ENCODE results near the gene RBM48. TPM values are rescaled to one million over a fixed set of nuclear protein-coding genes. Genes with fewer than 3 reads are reported as not detected.

RBM48 gene
- total and polyA plus RNA-seq, 2 donors (not counting 3 experiments of a cell fraction or from before 2014, with no cell fraction given), result 9.8 to 12.0 TPM

DNA sequence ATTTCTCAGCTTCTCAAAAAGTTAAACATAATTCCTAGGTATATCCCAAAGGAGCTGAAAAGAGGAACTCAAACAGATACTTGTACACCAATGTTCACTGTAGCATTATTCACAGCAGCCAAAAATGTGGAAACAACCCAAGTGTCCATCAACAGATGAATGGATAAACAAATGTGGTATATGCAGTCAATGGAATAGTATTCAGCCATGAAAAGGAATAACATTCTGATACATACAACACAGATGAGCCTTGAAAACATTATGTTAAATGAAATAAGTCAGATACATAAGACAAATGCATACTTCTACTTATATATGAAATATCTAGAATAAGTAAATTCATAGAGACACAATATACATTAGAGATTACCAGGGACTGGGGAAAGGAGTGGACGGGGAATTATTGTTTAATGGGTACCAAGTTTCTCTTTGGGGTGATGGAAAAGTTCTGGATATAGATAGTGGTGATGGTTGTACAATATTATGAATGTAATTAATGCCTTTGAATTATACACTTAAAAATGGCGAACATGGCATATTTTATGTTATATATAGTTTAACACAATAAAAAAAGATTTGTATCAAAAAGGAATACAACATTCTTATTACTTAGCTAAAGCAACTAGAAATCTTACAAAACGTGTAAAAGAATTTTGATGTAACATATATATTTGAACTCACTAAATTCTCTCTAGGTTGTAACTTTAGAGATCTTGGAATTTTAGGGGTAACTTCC lies 15.3 kb upstream of the RBM48 start:
- FAIRE-seq (no peak), DNase-seq (ENCODE audit: low read depth, low spot score) (no peak)
- H3K9ac ChIP-seq (replicated peaks; ENCODE audit: extremely low read depth, insufficient read depth, low read length), result no peak overlapping the region
- dilution Hi-C loops (cut with MboI; ENCODE audit: extremely low pct_ligation_motif_present, low sequenced_read_pairs), result no loop called here
- no peaks in the 10 kb centered on the region for H4K20me1 ChIP-seq (replicated peaks; ENCODE audit: control insufficient read depth, extremely low read depth, insufficient read depth, low read length)
- H3K79me2 ChIP-seq (ENCODE audit: control insufficient read depth, insufficient read depth, low read length), result no peaks in the 10 kb centered on the region
- no TSS peak for BruUV-seq (replicated peaks)
- no peak overlapping the region for H3K27ac ChIP-seq (ENCODE audit: insufficient read depth, low read depth, low read length)
- no peaks in the 10 kb centered on the region for H3K27me3 ChIP-seq (ENCODE audit: control insufficient read depth in 2 of 2, insufficient read depth in 2 of 2, low read length in 2 of 2)
- intact Hi-C loops (cut with micrococcal nuclease), result no loop called here
- no peak overlapping the region for H2AFZ ChIP-seq (ENCODE audit: low read depth, low read length)
- no peaks in the 10 kb centered on the region for H3K9me1 ChIP-seq (replicated peaks; ENCODE audit: control insufficient read depth, extremely low read depth, insufficient read depth, low read length)
- TF ChIP-seq JUN (IDR thresholded peaks at IDR 0.05; ENCODE audit: borderline replicate concordance, insufficient read depth, insufficient read length, low read depth) (no peak), POLR2A (IDR thresholded peaks at IDR 0.05; ENCODE audit: low read depth, low read length) (no peak), MYC (IDR thresholded peaks at IDR 0.05; ENCODE audit: low read depth, low read length) (no peak), GATA2 (IDR thresholded peaks at IDR 0.05; ENCODE audit: insufficient read depth, insufficient read length, low read depth, low read length) (no peak), FOS (IDR thresholded peaks at IDR 0.05; ENCODE audit: borderline replicate concordance, insufficient read depth, low read length) (no peak), EZH2 (IDR thresholded peaks at IDR 0.05; ENCODE audit: borderline replicate concordance, low read depth, low read length, severe bottlenecking) (no peak), POLR2AphosphoS5 (IDR thresholded peaks at IDR 0.05; ENCODE audit: insufficient read depth, low read depth, low read length) (no peak)
- TF ChIP-seq, protein P1, sequence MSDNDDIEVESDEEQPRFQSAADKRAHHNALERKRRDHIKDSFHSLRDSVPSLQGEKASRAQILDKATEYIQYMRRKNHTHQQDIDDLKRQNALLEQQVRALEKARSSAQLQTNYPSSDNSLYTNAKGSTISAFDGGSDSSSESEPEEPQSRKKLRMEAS (IDR thresholded peaks at IDR 0.05; ENCODE audit: insufficient read depth, insufficient read length), result no peak
- TF ChIP-seq, protein P2, sequence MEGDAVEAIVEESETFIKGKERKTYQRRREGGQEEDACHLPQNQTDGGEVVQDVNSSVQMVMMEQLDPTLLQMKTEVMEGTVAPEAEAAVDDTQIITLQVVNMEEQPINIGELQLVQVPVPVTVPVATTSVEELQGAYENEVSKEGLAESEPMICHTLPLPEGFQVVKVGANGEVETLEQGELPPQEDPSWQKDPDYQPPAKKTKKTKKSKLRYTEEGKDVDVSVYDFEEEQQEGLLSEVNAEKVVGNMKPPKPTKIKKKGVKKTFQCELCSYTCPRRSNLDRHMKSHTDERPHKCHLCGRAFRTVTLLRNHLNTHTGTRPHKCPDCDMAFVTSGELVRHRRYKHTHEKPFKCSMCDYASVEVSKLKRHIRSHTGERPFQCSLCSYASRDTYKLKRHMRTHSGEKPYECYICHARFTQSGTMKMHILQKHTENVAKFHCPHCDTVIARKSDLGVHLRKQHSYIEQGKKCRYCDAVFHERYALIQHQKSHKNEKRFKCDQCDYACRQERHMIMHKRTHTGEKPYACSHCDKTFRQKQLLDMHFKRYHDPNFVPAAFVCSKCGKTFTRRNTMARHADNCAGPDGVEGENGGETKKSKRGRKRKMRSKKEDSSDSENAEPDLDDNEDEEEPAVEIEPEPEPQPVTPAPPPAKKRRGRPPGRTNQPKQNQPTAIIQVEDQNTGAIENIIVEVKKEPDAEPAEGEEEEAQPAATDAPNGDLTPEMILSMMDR (IDR thresholded peaks at IDR 0.05; ENCODE audit: extremely low read depth in 1 of 2, insufficient read depth in 1 of 2, low read depth in 1 of 2, low read length in 2 of 2), result no peak
- H3K9me3 ChIP-seq (replicated peaks; ENCODE audit: control insufficient read depth, insufficient read depth, low read length), result no peaks in the 10 kb centered on the region
- ChIA-PET POLR2A (no interaction called here), CTCF (interaction anchor here (0.8 to 1.2 kb wide), 3 partner anchors 14 to 52 kb away, joined by 3 to 4 read pairs (median 4); partner anchors contain the start of genes PEX1 and RBM48)
- H3K36me3 ChIP-seq (ENCODE audit: control insufficient read depth in 2 of 2, extremely low read depth in 1 of 2, insufficient read depth in 2 of 2, low read length in 2 of 2), result peaks cover 0 to 2% of the 10 kb centered on the region in 2 experiments
- no peaks in the 10 kb centered on the region for H3K4me1 ChIP-seq (ENCODE audit: control insufficient read depth, extremely low read depth, insufficient read depth, low read length)
- no peak overlapping the region for H3K4me3 ChIP-seq (replicated peaks in 1 of 3; ENCODE audit: insufficient read depth in 1 of 3, low read depth in 1 of 3, low read length in 3 of 3)
- no peak overlapping the region for H3K4me2 ChIP-seq (ENCODE audit: insufficient read depth, low read length)
